ENCODE data around the gene IL17REL.

Gene IL17REL

DNA sequence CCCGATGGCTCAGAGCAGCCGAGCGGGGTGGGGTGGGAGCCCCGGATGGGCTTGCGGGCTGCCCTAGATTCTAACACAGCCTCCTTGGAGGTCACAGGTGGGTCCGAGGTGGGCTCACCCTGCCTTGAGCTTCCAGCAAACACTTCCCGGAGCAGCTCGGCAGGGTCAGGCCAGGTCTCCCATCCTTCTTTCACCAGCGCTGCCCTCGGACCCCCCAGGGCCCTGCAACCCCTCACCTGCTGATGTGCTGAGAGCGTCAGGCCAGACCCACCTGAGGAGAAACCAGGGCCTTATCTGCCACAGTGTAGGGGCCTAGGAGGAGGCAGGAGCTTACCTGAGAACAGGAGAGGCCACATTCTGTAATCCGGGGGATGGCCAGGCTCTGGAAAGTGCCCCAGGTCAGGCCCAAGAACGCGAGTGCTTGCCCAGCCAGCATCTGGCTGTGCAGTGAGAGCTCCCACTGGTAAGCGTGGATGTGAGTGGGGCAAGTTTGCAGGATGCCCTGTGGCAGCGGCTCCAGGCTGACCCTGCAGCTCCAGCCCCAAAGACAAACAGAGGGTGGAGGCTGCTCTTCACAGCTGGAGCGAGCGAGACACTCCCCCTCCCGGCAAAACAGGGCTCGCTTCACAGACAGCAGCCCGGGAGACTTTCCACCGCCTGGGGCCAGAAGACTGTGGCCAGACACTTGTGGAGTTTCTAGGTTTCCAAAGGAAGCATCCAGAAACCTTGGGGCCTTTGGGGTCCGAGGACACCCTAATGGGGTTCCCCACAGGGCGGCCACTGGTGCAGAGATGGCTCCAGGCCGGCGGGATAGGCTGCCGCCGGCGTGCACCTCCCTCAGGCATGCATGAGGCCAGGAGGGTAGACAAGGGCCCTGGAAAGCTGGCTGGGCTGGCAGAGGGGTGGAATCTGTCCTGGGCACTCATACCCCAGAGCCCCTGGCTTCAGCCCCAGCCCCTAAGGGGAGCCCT lies at the start of gene IL17REL:
TSS of gene IL17REL (minus strand) at position 555 of the 971 bp plus-strand sequence. CDS start at position 436, 119 bp downstream.
- no peak for DNase-seq

GRCh38 chr22:50061824-50062355 lies 49.3 kb upstream of the IL17REL start:
- no peak for DNase-seq

GRCh38 chr22:50061141-50061823 lies 48.7 kb upstream of the IL17REL start:
- no peak for DNase-seq

GRCh38 chr22:50060441-50061140 lies 48.0 kb upstream of the IL17REL start:
- DNase-seq = no peak

- no peak for DNase-seq
Observed at GRCh38 chr22:50059881-50060262, 47.3 kb upstream of the IL17REL start.

DNA sequence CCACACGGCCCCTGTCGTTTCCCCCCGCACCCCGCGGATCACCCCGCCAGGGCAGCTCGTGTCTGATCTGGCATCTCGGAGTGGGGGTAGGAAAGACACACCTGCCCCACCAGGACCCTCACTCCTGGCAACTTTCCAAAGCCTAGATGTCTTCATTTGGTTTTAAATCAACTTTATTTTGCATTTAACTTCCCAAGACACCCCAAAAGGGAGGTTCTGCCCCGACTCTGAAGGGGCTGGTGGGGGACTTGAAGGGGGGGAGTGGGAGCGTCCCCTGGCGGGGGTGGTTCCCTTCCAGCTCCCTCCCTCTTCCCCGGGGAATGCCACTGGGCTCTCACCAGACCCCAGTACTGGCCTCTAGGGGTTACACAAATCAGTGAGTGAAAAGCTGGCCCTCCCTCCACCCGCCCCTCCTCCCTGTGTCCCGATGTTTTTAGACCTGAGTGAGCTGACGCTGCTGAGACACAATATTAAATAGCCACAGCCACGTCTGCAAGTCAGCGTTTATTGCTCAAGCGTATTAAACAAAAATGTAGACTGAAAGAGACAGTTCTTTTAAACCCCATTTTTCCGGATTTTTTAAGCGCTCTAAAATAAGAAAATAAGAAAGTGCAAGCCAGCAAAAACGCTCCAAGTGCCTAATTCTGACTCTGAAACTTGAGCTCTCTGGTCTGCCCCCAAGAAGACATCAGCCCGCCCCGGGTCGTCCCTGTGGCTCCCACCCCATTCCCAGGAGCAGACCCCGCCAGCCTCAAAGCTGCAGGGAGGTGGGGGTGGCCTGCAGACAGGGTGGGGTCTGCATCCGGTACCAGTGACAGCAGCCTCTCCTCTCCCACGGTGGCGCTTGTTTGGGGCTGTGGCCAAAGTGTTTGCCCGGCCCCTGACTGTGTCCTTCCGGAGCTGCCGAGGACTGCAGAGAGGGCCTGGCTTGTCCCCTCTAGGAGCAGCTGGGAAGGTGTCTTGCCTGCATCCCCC lies 46.6 kb upstream of the IL17REL start:
- no peak for DNase-seq

DNA sequence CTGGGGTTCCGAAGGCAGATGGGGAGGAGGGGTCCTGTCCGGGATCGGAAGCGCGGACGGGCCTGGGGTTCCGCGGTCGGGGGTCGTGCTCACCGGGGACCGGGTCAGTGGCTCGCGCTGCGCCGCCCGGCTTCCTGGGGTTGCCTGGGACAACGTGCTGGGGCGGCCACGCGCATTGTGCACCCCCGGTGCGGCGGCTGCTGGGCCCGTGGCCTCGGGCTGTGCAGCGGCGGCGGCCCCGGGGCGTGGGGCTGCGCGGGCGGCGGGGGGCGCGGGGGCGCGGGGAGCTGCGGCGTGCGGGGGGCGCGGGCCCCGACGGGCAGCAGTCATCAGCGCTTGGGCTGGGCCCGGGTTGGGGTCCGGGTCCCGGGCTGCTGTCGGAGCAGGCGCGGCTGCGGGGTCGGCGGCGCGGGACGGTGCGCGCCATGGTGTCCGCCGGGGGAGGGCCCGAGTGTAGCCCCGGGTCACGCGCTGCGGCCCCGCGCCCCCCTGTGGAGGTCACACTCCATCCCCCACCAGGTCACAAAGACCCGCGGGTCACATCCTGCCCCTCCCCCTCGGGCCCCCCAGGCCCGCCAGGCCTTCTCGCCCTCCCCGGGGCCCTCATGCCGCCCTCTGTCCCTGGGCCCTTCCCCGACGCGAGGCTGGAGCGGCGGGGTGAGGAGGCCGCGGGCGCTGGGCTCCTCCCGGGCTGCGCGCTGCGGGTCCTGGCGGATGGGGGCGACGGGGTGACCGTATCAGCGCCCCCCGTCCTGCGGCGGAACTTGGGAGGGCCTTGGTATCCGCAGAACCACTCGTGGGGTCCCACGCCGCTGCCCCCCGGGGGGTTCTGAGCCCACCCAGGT lies 45.7 kb upstream of the IL17REL start, which contains the start of gene TTLL8:
TSS of gene TTLL8 (minus strand) at position 238 of the 845 bp plus-strand sequence.
- DNase-seq = no peak

GRCh38 chr22:50057278-50058060 lies 44.9 kb upstream of the IL17REL start:
- DNase-seq = no peak

GRCh38 chr22:50056214-50056972 lies 43.8 kb upstream of the IL17REL start:
- no peak for DNase-seq

GRCh38 chr22:50053861-50054260 lies 41.3 kb upstream of the IL17REL start:
- no peak for DNase-seq

DNA sequence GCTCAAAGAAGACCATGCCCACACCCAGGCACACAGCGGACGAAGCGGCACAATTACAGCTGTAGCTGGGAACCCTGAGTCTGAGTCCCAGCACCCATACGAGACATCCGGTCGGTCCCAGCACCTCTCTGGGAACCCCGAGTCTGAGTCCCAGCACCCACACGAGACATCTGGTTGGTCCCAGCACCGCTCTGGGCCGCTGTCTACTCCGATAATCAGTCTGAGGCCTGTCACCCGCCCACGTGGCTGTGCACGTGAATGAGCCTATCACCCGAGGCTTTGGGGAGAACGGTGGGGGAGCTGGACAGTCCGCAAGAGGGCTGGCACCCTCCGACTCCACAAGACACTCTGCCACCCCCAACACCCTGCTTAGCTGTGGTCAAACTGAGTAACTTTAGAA lies 39.4 kb upstream of the IL17REL start:
- no peak for DNase-seq

- no peak for DNase-seq
Observed at GRCh38 chr22:50049299-50050195, 37.0 kb upstream of the IL17REL start.

DNA sequence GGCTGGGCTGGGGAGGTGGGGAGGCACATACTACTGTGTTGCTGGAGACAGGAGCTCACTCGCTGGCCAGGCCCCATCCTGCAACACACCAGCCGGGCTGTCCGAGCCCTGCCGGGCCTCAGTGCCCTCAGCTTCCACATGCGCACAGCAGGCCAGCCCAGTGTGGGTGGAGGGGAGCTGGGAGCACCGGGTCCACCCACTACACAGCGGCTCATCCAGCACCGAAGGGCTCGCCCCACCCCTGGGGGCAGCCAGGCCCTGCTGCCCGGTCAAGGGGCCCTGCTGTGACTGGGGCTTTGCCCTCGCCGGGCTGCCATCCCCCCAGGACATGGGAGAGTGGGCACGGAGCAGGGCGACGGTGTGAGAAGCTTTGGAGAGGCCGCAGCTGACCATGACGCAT lies 36.3 kb upstream of the IL17REL start:
- no peak for DNase-seq

- no peak for DNase-seq
Observed at GRCh38 chr22:50048061-50048765, 35.6 kb upstream of the IL17REL start.

GRCh38 chr22:50047346-50047745 lies 34.8 kb upstream of the IL17REL start:
- DNase-seq = no peak

- DNase-seq = no peak
Observed at GRCh38 chr22:50046481-50047245, 34.1 kb upstream of the IL17REL start.

DNA sequence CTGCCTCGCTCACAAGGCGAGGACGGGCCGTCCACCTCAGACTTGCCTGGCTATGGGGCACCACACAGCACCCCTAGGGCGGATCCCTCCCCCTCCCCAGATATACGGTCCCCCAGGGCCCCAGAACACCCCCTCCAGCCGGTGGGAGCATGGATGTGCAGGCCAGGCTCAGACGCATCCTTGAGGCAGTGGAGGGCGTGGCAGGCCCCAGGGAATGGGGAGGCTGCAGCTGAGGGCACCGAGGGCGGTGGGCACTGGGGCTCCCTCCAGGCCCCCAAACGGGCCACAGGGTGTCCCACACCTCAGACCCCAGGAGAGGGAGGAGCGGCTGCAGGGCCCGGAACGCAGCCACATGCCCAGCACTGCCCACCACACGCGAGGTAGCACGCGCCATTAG lies 33.5 kb upstream of the IL17REL start:
- DNase-seq = no peak

Measured in CD4-positive, alpha-beta T cell treated with Interferon alpha-2 for 1 hour (primary cell).